IPS DF 6.9 (cell line): ENCODE data around the gene EIF4G1.

Source experiments
- DNase-seq: peaks from one replicate; pipeline ENCODE4 v3.0.0-alpha.2; 2013; ENCODE audit warnings: low read depth, low spot score
- H3K27ac ChIP-seq: one replicate; pipeline ENCODE4 v1.5.1; 2013; ENCODE audit warnings: low read length, control low read depth
- H3K27me3 ChIP-seq: 2 replicates; pipeline ENCODE4 v1.6.1; 2013; ENCODE audit warnings: mild to moderate bottlenecking, low read length; ENCODE audit not compliant: control insufficient read depth, insufficient read depth
- H3K36me3 ChIP-seq: 2 replicates; pipeline ENCODE4 v1.6.1; 2013; ENCODE audit warnings: low read length; ENCODE audit not compliant: control insufficient read depth, insufficient read depth
- H3K4me1 ChIP-seq: 2 replicates; pipeline ENCODE4 v1.6.1; 2013; ENCODE audit warnings: low read length; ENCODE audit not compliant: control insufficient read depth, insufficient read depth
- H3K4me3 ChIP-seq: 2 replicates; pipeline ENCODE4 v1.5.1; 2013; ENCODE audit warnings: mild to moderate bottlenecking, low read length
- H3K9me3 ChIP-seq: 2 replicates; pipeline ENCODE4 v1.6.1; 2013; ENCODE audit warnings: low read length, inconsistent platforms; ENCODE audit not compliant: control insufficient read depth, insufficient read depth
- WGBS: extraction: QIAGEN DNeasy Blood & Tissue Kit; methylation state at CpG from one replicate; pipeline ENCODE4 v1.1.7; 2013; ENCODE audit warnings: mixed read lengths, missing lambda C conversion rate; ENCODE audit not compliant: insufficient read length, insufficient coverage; 5-methylcytosine and 5-hydroxymethylcytosine counted together

EIF4G1 gene

DNA sequence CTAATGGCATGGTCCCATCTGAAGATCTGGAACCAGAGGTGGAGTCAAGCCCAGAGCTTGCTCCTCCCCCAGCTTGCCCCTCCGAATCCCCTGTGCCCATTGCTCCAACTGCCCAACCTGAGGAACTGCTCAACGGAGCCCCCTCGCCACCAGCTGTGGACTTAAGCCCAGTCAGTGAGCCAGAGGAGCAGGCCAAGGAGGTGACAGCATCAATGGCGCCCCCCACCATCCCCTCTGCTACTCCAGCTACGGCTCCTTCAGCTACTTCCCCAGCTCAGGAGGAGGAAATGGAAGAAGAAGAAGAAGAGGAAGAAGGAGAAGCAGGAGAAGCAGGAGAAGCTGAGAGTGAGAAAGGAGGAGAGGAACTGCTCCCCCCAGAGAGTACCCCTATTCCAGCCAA, 7.3 kb downstream of the EIF4G1 start:
- H3K36me3 ChIP-seq = peaks cover 66% of the 10 kb centered on the region
- H3K9me3 ChIP-seq = no peaks in the 10 kb centered on the region
- no peak overlapping the region for H3K27ac ChIP-seq
- no peaks in the 10 kb centered on the region for H3K27me3 ChIP-seq
- no peak for DNase-seq
- WGBS = no CpG with 5 or more reads among the region's 5 CpGs
- no peak overlapping the region for H3K4me3 ChIP-seq
- H3K4me1 ChIP-seq = no peaks in the 10 kb centered on the region

DNA sequence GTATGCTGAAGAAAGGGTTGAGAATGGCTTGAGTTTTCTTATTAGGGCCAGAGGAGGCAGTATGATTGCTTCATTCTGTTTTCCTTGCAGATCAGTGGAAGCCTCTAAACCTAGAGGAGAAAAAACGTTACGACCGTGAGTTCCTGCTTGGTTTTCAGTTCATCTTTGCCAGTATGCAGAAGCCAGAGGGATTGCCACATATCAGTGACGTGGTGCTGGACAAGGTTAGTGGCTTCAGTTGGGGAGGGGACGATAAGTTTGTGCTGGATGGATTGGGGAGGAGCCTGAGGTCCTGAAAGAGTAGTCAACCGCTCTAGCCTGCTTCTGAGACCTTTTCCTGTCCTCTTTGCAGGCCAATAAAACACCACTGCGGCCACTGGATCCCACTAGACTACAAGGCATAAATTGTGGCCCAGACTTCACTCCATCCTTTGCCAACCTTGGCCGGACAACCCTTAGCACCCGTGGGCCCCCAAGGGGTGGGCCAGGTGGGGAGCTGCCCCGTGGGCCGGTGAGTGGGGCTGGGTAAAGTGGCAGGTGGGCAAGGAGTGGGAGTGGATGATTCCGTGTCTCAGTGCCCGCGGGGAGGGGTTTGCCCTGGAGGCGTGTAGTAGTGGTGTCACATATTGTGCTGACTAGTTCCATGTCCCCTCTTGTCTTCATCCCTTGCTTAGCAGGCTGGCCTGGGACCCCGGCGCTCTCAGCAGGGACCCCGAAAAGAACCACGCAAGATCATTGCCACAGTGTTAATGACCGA, 8.5 kb downstream of the EIF4G1 start:
- peaks cover 75% of the 10 kb centered on the region for H3K36me3 ChIP-seq
- no CpG with 5 or more reads among the region's 20 CpGs for WGBS
- H3K27me3 ChIP-seq = no peaks in the 10 kb centered on the region
- no peak overlapping the region for H3K4me3 ChIP-seq
- DNase-seq = no peak
- no peak overlapping the region for H3K27ac ChIP-seq
- H3K9me3 ChIP-seq = no peaks in the 10 kb centered on the region
- H3K4me1 ChIP-seq = no peaks in the 10 kb centered on the region

GRCh38 chr3:184323696-184324095, 9.3 kb downstream of the EIF4G1 start:
- Histone ChIP-seq H3K4me3 (no peak overlapping the region), H3K9me3 (no peaks in the 10 kb centered on the region), H3K27ac (no peak overlapping the region), H3K27me3 (no peaks in the 10 kb centered on the region), H3K4me1 (no peaks in the 10 kb centered on the region), H3K36me3 (peaks cover 80% of the 10 kb centered on the region)
- DNase-seq = no peak
- no CpG with 5 or more reads among the region's 8 CpGs for WGBS

DNA sequence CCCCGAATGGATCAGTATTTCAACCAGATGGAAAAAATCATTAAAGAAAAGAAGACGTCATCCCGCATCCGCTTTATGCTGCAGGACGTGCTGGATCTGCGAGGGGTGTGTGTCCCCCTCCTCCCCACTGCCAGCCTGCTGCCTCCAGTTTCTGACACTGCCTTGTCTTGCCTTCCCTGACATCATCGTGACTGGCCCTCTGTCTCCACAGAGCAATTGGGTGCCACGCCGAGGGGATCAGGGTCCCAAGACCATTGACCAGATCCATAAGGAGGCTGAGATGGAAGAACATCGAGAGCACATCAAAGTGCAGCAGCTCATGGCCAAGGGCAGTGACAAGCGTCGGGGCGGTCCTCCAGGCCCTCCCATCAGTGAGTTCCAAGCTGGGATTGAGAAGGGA, 10.9 kb downstream of the EIF4G1 start:
- WGBS = no CpG with 5 or more reads among the region's 13 CpGs

DNA sequence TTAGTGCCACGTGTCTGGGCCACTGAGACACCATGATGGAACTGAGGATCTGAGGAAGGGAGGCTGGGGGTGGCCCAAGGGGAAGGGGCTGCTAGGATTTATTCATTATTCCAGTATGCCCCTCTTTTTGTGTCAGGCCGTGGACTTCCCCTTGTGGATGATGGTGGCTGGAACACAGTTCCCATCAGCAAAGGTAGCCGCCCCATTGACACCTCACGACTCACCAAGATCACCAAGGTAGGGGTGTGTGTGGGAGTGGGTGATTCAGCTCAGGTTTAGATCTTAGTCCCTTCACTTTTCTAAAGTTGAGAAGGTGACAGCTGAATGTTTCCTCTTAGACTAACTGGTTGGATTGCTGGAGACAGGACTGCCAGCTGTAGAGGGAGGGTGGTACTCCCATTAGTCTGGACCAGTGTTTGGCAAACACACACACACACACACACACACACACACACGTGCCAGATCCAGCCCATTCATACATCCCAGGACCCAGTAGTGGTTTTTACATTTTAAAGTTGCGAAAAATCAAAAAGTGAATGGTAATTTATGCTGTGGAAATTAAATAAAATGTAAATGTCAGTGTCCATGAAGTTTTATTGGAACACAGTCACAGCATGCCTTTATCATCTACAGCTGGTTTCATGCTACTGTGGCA, 11.4 kb downstream of the EIF4G1 start:
- Histone ChIP-seq H3K4me3 (no peak overlapping the region), H3K9me3 (no peaks in the 10 kb centered on the region), H3K4me1 (no peaks in the 10 kb centered on the region), H3K27ac (no peak overlapping the region), H3K27me3 (no peaks in the 10 kb centered on the region), H3K36me3 (peaks cover 76% of the 10 kb centered on the region)
- no peak for DNase-seq
- no CpG with 5 or more reads among the region's 6 CpGs for whole genome bisulfite sequencing

More for the DNA sequence above, 10.9 kb downstream of the EIF4G1 start:
- no peaks in the 10 kb centered on the region for H3K9me3 ChIP-seq
- H3K4me1 ChIP-seq = no peaks in the 10 kb centered on the region
- H3K27ac ChIP-seq = no peak overlapping the region
- no peak overlapping the region for H3K4me3 ChIP-seq
- DNase-seq = no peak
- H3K36me3 ChIP-seq = peaks cover 81% of the 10 kb centered on the region
- H3K27me3 ChIP-seq = no peaks in the 10 kb centered on the region

- DNase-seq = no peak
- Histone ChIP-seq H3K27me3 (no peaks in the 10 kb centered on the region), H3K36me3 (peaks cover 77% of the 10 kb centered on the region), H3K27ac (no peak overlapping the region), H3K4me3 (no peak overlapping the region), H3K9me3 (no peaks in the 10 kb centered on the region), H3K4me1 (no peaks in the 10 kb centered on the region)
- no CpG with 5 or more reads among the region's 21 CpGs for WGBS
These were observed 12.8 kb downstream of the EIF4G1 start for GRCh38 chr3:184327171-184327570.

GRCh38 chr3:184328516-184328915, 14.1 kb downstream of the EIF4G1 start:
- Histone ChIP-seq H3K4me3 (no peak overlapping the region), H3K27ac (no peak overlapping the region), H3K36me3 (peaks cover 76% of the 10 kb centered on the region), H3K27me3 (no peaks in the 10 kb centered on the region), H3K9me3 (no peaks in the 10 kb centered on the region), H3K4me1 (no peaks in the 10 kb centered on the region)
- no CpG with 5 or more reads among the region's 3 CpGs for WGBS
- DNase-seq = no peak

DNA sequence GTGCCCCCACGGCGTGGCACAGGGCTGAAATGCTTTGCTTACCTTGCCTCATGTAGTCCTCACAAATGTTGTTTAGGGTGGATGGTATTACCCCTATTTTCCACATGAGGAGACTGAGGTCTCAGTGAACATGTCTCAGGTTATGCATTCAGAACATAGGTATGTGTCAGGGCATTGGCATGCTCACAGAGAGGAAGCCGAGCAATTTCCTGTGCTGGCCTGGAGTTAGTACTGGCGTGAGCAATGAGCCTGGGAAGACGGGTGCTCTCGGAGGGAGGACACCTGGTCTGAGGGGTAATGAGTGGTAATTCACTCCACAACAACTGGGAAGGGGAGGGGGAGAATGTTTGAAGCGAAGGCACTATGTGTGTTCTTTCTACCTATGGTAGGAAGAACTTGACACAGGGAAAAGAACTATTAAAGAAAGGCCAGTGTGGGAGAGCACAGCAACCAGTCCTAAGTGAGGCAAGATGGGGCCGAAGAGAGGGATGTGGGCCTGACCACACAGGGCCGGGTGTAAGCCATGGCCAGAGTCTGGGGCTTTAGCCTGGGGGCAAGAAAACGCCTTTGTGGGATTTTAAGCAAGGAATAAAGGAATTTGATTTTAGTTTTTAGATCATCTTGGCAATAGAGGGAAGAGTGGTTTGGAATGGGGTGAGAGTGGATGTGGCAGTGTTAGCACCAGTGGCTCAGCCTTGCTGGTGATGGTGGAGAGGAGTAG, 18.1 kb downstream of the EIF4G1 start:
- no peaks in the 10 kb centered on the region for H3K9me3 ChIP-seq
- DNase-seq = no peak
- H3K27ac ChIP-seq = no peak overlapping the region
- WGBS = no CpG with 5 or more reads among the region's 10 CpGs
- peaks cover 47% of the 10 kb centered on the region for H3K36me3 ChIP-seq
- peaks cover 3% of the 10 kb centered on the region; the same call in 1 of the 2 replicates for H3K4me1 ChIP-seq
- no peaks in the 10 kb centered on the region for H3K27me3 ChIP-seq
- no peak overlapping the region for H3K4me3 ChIP-seq

- Histone ChIP-seq H3K4me3 (no peak overlapping the region), H3K27ac (no peak overlapping the region), H3K27me3 (no peaks in the 10 kb centered on the region), H3K4me1 (peaks cover 3% of the 10 kb centered on the region; the same call in 1 of the 2 replicates), H3K36me3 (peaks cover 43% of the 10 kb centered on the region), H3K9me3 (no peaks in the 10 kb centered on the region)
- no CpG with 5 or more reads among the region's 6 CpGs for WGBS
- no peak for DNase-seq
These were observed 18.8 kb downstream of the EIF4G1 start for GRCh38 chr3:184333190-184333589.

DNA sequence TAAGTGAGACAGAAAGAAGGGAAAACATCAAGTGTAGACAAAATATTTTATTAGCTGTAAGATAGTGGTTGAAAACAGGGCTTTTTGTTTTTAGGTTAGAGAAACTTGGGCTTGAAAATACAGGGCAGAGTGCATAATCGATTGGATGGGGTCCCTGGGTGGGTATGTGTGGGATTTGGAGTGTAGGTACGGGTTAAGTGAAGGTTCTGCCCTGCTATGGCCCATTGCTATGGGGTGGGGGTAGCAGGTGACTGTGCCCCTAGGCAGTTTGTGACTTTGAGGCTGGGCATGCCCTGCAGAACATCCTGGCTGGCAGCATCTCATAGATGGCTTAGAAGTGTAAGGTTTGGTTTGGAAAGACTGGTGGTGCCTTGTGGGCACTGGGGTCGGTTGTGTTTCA, 19.3 kb downstream of the EIF4G1 start:
- WGBS = 100% methylated on average over 1 of the region's 3 CpGs
- H3K4me3 ChIP-seq = no peak overlapping the region
- DNase-seq = no peak
- peaks cover 3% of the 10 kb centered on the region; the same call in 1 of the 2 replicates for H3K4me1 ChIP-seq
- peaks cover 38% of the 10 kb centered on the region for H3K36me3 ChIP-seq
- H3K27me3 ChIP-seq = no peaks in the 10 kb centered on the region
- no peak overlapping the region for H3K27ac ChIP-seq
- no peaks in the 10 kb centered on the region for H3K9me3 ChIP-seq
